Mesangial cell (primary cell): ENCODE results near the gene GLOD4. TPM values are rescaled to one million over a fixed set of nuclear protein-coding genes. Genes with fewer than 3 reads are reported as not detected.

Experiments
- total RNA-seq: library from RNA; depleted of rRNA; stranded (reverse); fragments of >200 nt; gene quantifications from 2 replicates; pipeline ENCODE4 v1.2.3, GENCODE V29; 2015

GLOD4 gene, protein sequence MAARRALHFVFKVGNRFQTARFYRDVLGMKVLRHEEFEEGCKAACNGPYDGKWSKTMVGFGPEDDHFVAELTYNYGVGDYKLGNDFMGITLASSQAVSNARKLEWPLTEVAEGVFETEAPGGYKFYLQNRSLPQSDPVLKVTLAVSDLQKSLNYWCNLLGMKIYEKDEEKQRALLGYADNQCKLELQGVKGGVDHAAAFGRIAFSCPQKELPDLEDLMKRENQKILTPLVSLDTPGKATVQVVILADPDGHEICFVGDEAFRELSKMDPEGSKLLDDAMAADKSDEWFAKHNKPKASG
- total RNA-seq = 30.3 and 48.9 TPM in 2 replicates

DNA sequence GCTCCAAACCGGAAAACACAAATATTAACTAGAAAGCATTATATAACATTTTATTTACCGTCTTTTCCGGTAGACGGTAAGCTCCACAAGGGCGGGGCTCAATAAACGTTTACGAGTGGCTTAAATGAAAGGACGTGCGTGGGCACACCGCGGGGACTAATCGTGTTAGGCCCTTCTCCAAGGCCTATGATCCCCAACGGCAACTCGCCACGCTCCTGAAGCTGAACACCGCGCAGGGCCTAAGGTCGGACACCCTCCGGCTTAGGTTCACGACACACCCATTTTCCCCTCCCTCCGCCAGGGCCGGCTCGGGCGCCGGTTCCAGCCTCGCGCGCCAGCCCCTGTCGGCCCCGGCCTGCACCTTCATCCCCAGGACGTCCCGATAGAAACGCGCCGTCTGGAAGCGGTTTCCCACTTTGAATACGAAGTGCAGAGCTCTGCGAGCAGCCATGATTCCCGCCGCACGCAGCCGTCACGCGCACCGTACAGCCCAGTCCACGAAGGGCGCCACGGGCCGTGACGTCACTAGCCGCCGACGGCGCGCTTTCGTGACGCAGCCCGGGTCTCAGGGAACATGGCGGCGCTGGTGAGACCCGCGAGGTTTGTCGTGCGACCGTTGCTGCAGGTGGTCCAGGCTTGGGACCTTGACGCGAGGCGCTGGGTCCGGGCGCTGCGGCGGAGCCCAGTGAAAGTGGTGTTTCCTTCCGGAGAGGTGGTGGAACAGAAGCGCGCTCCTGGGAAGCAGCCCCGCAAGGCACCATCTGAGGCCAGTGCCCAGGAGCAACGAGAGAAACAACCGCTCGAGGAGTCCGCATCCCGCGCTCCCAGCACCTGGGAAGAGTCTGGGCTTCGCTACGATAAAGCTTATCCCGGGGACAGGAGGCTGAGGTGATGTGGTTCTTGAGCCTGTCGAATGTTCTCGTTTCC, at the start of gene GLOD4, which contains the start of gene MRM3:
Gene GLOD4, minus strand, starts transcription at position 476 of the 927 bp plus-strand sequence. Its CDS starts 25 bp downstream, at position 451.
Gene MRM3, plus strand, starts transcription at position 549 of the 927 bp plus-strand sequence. Its CDS starts 26 bp downstream, at position 575.

DNA sequence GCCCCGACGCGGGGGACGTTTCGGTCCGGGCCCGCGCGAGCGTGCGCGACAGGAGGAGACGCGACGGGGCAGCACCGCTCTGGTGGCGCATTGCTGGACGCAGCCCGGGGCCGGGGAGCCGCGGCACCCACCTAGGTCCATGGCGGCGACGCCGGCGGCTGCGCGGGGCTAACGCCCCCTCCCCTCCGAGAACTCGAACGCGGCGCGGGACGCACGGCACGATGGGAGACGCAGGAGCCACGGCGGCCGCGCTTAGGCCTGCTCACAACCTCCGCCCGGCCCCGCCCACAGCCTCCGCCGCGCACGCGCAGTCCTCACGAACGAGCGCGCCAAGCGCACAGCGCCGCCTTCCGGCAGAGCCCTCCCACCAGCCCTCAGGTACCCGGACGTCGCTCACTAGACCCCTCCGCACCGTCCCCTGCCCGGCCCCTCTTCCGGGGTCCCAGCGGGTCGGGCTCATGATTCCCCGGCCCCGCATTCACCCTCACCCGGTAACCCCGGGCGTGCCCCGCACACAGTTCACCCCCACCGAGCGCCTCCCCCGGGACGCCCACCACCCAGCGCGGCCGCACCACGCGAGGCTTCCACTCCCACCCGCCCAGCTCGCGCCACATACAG, 30.0 kb downstream of the GLOD4 start, which contains the start of gene GEMIN4:
Gene GEMIN4, minus strand, starts transcription at position 263 of the 618 bp plus-strand sequence. Its CDS starts 122 bp downstream, at position 141.

GRCh38 chr17:732067-732901, 49.8 kb downstream of the GLOD4 start, which contains the start of gene TLCD3A:
Gene TLCD3A, plus strand, starts transcription at chr17:732596. Its CDS starts 52 bp downstream, at chr17:732648.

Other genes with a start within 250 kb of the GLOD4 start
- 15.6 and 25.3 TPM in 2 replicates for gene VPS53, start 67.4 kb downstream of the GLOD4 start, total RNA-seq
- gene TLCD3A, start 49.7 kb downstream of the GLOD4 start, total RNA-seq = 24.0 and 37.0 TPM in 2 replicates
- 14.7 and 31.0 TPM in 2 replicates for gene GEMIN4, start 30.0 kb downstream of the GLOD4 start, total RNA-seq
- gene MRM3, start 73 bp upstream of the GLOD4 start, total RNA-seq = 24.4 and 26.2 TPM in 2 replicates
- gene NXN, start 197.5 kb upstream of the GLOD4 start, total RNA-seq = 71.5 and 72.2 TPM in 2 replicates
- gene TIMM22, start 214.8 kb upstream of the GLOD4 start, total RNA-seq = 13.1 and 18.1 TPM in 2 replicates